HFF-Myc (cell line): ENCODE results near the gene LPCAT1.

Source experiments
- DNase-seq: peaks from one replicate; pipeline ENCODE4 v3.0.0-alpha.2; 2011; ENCODE audit warnings: low read depth; ENCODE audit errors: extremely low read depth
- H3K4me3 ChIP-seq: replicated peaks from 2 replicates; pipeline ENCODE4 v1.5.1; 2011; ENCODE audit warnings: low read depth, mild to moderate bottlenecking, control low read depth, low read length
- TF ChIP-seq, protein P1 (sequence below): IDR thresholded peaks from 2 replicates; pipeline ENCODE4 v1.5.1; 2012; ENCODE audit warnings: mild to moderate bottlenecking, low read depth, low read length, control low read depth; ENCODE audit errors: missing control alignments

Gene LPCAT1

GRCh38 chr5:1415059-1415425 is 108.7 kb downstream of the LPCAT1 start:
- TF ChIP-seq, protein P1, sequence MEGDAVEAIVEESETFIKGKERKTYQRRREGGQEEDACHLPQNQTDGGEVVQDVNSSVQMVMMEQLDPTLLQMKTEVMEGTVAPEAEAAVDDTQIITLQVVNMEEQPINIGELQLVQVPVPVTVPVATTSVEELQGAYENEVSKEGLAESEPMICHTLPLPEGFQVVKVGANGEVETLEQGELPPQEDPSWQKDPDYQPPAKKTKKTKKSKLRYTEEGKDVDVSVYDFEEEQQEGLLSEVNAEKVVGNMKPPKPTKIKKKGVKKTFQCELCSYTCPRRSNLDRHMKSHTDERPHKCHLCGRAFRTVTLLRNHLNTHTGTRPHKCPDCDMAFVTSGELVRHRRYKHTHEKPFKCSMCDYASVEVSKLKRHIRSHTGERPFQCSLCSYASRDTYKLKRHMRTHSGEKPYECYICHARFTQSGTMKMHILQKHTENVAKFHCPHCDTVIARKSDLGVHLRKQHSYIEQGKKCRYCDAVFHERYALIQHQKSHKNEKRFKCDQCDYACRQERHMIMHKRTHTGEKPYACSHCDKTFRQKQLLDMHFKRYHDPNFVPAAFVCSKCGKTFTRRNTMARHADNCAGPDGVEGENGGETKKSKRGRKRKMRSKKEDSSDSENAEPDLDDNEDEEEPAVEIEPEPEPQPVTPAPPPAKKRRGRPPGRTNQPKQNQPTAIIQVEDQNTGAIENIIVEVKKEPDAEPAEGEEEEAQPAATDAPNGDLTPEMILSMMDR: no peak
- DNase-seq: no peak

DNA sequence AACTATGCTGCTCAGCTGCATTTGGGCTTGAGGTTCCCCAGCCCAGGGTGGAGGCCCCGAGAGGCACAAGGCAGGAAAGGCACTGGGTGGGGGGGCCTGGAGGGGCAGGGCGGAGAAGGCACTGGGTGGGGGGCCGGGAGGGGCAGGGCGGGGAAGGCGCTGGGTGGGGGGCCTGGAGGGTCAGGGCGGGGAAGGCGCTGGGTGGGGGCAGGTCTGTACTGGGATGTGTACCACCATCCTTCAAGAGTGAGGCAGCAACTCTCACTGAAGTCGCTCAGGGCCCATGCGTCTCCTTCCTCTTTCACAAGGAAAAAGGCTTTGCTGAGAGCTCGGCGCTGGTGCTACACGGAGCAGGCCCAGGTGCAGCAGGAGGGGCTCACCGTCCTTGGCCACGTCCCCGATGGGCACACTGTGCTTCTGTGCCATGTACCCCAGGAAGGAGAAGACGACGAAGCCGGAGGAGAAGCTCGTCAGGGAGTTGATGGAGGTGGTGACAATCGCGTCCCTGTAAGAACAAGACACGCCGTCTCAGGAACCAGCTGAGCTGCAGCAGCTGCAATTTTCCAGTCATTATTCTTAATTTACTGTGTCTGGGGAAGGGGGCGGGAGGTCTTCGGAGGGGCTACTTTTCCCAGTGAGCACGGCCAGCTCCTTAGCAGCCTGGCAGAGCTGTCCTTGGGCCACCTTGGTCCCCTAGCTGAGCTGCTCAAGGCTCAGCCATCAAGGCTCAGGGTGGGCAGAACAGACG is 109.3 kb downstream of the LPCAT1 start:
- TF ChIP-seq, protein P1: no peak
- no peak for DNase-seq
- H3K4me3 ChIP-seq: no peak overlapping the region

More at GRCh38 chr5:1415059-1415425, 108.7 kb downstream of the LPCAT1 start:
- no peak overlapping the region for H3K4me3 ChIP-seq

DNA sequence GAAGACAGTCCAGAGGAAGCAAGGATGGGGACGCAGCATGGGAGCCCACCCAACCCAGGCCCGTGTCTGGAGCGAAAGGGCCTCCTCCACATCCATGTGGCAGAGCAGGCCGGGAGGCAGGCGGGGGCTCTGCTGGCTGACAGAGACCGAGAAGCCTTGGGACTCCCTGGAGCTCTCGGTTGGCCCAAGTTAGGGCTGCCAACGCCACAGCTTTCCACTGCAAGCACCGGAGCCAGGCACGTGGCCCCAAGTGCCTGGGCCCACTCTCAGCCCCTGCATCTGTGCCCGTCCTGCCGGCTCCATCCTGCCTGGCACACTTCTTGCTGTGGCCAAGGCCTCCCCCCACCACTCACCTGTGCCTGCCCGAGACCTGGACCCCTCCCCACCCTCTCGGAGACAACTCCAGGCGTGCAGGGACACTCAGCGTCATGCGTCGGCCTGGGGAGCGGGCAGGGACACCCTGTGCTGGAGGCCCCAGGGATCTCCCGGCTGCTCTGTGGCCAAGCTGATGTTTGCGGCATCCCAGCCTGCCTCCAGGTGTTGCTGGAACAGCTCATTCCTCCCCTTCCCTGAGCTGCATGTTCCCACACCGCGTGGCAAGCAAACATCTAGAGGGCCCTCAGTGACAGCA is 110.0 kb downstream of the LPCAT1 start:
- TF ChIP-seq, protein P1: no peak
- no peak for DNase-seq
- no peak overlapping the region for H3K4me3 ChIP-seq

- TF ChIP-seq, protein P1: no peak
Measured at GRCh38 chr5:1413211-1413610, 110.5 kb downstream of the LPCAT1 start.

GRCh38 chr5:1412621-1413020 is 111.1 kb downstream of the LPCAT1 start:
- no peak overlapping the region for H3K4me3 ChIP-seq
- TF ChIP-seq, protein P1: no peak
- DNase-seq: no peak

More at GRCh38 chr5:1413211-1413610, 110.5 kb downstream of the LPCAT1 start:
- H3K4me3 ChIP-seq: no peak overlapping the region
- DNase-seq: no peak

DNA sequence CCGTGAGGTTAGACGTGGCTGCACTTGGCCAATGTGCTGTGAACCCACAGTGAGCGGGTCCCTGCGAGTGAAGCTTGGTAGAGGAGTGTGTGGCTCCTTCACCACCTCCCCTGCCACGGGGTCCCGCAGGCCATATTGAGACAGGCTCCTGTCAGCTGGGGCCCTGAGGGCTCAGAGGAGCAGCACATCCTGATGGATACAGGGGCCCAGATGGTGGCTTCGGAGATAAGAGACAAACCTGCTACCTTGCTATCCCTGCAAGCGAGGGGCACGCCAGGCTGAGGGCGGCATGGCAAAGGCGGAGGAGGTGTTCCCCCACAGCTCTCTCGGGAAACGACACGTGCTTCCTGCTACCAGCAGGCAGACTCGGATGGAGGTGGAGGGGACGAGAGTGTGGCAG is 111.6 kb downstream of the LPCAT1 start:
- TF ChIP-seq, protein P1: no peak
- DNase-seq: no peak
- no peak overlapping the region for H3K4me3 ChIP-seq
